Stimulated activated CD8-positive, alpha-beta memory T cell treated with anti-CD3 and anti-CD28 coated beads, Interleukin-7, amount 100 ng/mL, for 24 hours (primary cell): ENCODE data around the gene STXBP6.

Experiments
- DNase-seq: peaks from one replicate; pipeline ENCODE4 v3.0.0-alpha.2; 2020; ENCODE audit warnings: low read depth

The STXBP6 gene

GRCh38 chr14:24915403-24915921, 134.5 kb downstream of the STXBP6 start:
- DNase-seq, result no peak

- DNase-seq, result no peak
Observed at GRCh38 chr14:24913746-24914145, 136.2 kb downstream of the STXBP6 start.

GRCh38 chr14:24913021-24913420, 136.9 kb downstream of the STXBP6 start:
- DNase-seq, result no peak

GRCh38 chr14:24911324-24912109, 138.4 kb downstream of the STXBP6 start:
- no peak for DNase-seq

- DNase-seq, result no peak
Observed at GRCh38 chr14:24910408-24910986, 139.4 kb downstream of the STXBP6 start.

DNA sequence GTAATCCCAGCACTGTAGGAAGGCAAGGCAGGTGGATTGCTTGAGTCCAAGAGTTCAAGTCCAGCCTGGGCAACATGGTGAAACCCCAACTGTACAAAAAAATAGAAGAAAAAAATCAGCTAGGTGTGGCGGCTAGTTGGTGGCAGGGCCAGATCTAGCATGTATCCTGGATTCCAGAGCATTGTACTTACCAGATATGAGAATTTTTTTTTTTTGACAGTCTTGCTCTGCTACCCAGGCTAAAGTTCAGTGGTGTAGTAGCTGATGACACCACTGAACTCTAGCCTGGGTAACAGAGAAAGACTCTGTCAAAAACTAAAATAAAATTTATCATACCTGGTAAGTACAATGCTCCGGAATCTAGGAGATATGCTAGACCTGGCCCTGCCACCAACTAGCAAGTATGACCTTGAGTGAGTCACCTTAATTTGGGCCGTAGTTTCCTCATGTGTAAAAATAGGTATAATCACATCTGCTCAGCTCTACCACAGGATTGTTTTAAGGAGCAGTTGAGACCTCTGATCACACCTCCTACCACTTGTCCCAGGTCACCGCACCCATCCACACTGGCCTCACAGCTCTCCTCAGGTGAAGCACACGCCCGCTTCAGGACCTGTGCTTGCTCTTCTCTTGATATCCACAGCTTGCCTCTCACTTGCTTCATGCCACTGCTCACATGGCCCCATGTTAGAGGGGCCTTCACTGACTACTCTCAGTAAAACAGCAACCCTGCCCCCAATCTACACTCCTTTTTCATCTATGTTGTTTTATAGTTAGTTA, 140.2 kb downstream of the STXBP6 start:
- DNase-seq, result no peak

DNA sequence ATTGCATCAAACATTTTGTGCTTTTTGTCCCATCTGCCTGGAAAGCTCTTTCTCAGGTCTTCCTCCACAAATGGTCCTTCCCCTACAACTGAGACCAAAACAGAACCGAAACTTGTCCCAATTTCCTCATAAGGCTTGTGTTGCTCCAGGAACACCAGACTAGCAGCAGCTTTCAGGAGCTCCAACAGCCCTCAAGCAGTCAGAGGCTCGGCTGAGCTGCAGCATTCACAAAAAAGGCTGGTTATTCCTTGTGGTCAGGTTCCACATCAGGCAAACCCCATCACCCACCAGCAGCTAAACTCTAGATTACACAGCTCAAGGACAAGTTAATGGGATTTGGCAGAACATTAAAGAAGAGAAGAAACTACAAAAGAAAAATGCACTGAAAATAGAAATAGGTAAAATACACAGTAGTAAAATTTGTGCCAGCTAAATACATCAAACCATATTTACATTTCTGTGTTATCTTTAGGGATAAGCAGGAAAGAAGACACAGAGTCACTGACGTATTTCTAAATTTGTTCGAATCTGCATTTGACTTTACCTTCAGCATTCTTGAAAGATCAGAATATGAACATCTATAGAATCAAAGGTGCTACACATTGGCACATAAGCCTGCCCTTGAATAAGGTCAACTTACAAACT, 141.2 kb downstream of the STXBP6 start:
- no peak for DNase-seq

DNA sequence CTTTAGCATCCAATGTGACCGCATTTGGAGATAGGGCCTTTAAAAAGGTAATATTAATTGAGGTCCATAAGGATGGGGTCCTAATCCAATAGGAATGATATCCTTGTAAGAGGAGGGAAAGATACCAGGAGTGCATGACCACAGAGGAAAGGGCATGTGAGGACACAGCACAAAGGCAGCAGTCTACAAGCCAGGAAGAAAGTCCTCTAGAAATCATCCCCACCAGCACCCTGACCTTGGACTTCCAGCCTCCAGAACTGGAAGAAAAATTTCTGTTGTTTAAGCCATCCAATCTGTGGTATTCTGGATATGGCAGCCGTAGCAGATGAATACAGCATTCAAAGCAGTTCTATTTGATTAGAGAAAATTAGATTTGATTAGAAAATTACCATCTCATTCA, 145.4 kb downstream of the STXBP6 start:
- DNase-seq, result no peak

- no peak for DNase-seq
Observed at GRCh38 chr14:24903337-24903736, 146.6 kb downstream of the STXBP6 start.

GRCh38 chr14:24900269-24901100, 149.5 kb downstream of the STXBP6 start:
- no peak for DNase-seq

- no peak for DNase-seq
Observed at GRCh38 chr14:24897793-24898192, 152.2 kb downstream of the STXBP6 start.

GRCh38 chr14:24895622-24896021, 154.3 kb downstream of the STXBP6 start:
- DNase-seq, result no peak

DNA sequence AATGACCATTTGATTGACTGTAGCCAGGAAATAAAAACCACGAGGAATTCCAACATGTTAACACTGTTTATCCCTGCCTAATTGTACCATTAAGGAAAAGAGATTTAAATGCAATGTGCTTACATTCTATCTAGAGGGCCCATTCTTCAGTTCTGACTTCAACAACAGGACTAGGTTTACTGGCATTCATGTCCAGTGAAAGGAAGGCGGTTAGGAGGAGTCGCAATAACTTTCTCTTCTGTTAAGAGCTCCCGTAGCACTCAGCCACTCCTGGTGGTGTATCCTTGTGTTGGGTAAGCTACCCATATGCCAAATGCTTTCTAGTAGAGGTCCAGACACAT, 154.7 kb downstream of the STXBP6 start:
- DNase-seq, result no peak

- no peak for DNase-seq
Observed at GRCh38 chr14:24894583-24895242, 155.2 kb downstream of the STXBP6 start.

DNA sequence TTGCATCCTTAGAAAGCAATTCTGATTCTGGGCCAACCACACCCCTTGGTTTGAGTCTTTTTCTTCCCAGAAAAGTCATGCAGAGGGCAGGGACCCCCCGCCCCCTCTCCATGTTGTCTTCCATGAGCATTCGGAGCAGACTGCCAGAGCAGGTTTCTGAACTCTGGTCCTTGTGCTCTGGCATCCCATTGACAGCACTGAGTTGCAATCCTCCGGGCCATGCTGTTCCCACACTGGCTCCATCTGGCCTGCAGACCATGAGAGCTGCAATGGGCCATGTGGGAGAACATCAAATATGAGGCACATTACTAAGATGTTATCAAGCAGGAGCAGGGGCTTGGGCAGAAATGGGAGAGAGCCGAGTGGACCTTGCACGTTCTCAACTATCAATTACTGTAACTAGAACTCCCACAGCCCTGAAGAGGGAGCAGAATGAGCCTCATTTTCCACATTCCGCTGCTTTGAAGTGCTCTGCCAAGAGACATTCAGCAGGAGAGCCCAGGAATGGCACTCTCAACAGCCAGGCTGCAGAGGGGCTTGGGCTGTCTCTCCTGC, 157.4 kb downstream of the STXBP6 start:
- DNase-seq, result no peak

DNA sequence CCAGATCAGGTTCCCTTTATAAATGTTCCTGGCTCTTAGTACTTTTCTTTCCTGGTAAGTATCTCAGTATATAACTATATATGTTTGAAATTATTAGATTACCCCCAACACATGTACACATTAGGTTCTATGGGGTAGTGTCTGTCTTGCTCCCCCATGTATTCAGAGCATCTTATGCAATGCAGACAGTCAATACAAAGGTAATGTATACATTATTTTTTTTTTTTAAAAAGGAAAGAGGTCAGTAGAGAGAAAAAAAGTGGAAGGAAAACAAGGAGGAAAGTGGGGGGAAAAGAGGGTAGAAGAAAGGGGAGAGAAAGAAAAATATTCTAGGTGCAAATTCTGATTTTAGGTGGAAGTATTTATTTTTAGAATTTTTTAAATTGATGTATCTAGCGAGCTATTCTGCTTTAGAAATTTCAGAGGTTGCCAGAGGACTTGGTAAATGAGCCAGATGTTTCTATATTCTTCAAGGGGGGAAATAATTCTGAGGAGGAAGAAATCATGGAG, 157.9 kb downstream of the STXBP6 start:
- no peak for DNase-seq

DNA sequence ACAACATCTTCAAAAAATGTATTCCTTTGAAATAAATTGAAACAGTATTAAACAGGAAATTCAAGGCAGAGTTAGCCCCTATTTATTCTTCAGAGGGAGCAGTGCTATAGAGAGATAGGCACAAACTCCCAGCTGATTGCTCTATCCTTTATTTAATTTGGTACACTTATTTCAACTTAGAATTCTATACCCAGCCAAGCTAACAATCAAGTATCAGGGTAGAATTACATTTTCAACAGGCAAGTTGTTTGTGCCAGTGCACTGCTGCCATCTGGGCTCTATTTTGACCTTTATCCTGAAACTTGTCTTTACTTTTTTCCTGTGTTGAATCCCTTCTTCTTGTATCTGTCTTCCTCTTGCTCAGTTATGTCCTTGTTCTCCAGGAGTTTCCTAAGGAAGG, 159.2 kb downstream of the STXBP6 start:
- no peak for DNase-seq

GRCh38 chr14:24889843-24890242, 160.1 kb downstream of the STXBP6 start:
- DNase-seq, result no peak

GRCh38 chr14:24888532-24888931, 161.4 kb downstream of the STXBP6 start:
- no peak for DNase-seq

DNA sequence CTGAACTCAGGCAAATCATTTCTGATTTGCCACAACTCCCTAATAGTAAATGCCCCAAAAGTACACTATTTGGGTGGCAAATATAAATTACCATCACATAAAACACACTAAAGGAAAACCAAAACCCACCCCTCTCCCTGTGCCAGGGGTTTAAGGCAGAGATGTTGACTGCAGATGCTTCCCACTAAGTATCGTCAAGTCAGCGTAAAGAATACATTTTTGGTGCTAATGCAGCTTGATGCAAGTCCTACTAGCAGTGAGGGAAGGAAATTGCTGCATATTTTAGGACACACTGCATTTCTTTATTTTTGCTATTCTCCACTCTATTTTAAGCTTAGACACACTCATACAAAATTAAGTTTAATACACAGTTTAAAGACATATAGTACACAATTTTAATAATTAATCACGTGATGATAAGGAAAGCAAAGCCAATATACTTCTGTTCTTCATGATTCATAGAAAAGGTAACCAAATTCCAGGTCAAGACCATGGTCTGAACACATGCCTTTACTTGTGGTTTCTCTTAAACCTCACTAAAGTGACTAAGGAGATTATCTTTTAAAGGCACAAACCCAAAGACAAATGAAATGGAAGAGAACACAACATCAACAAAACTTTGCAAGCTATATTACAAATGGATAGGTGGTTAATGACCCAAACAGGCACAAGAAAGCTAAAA, 162.2 kb downstream of the STXBP6 start:
- DNase-seq, result no peak
